HepG2 (cell line): ENCODE data around the gene NSUN2. TPM values are rescaled to one million over a fixed set of nuclear protein-coding genes. Genes with fewer than 3 reads are reported as not detected.
A peak's percentile ranks its signal among the peaks of the same experiment; 100 is the strongest.

Experiments used
- ATAC-seq: fragments of 200-7000 bp; cut with Tn5 transposase; 3 replicates; pipeline ENCODE4 v1.9.1; 2020; ENCODE audit warnings: mild to moderate bottlenecking, moderate library complexity
- BruUV-seq: library from RNA; stranded (reverse); fragments of 400-500 nt; replicated peaks from 2 replicates; lab custom pipeline; 2021; lab: Mats Ljungman, UMichigan
- CTCF ChIA-PET: fragments of 300-600 bp; formaldehyde crosslinking; extraction: SDS; loops from one replicate; lab custom pipeline; 2021; ENCODE audit warnings: low total read pairs, inconsistent platforms, low intra/inter-chr PET ratio; lab: Yijun Ruan, JAX
- POLR2A ChIA-PET: fragments of 350-600 bp; sonication (Branson Sonifier 250); formaldehyde crosslinking; loops from one replicate; lab custom pipeline; 2020; ENCODE audit warnings: antibody characterized with exemption, inconsistent platforms; lab: Yijun Ruan, JAX
- DNase-seq: peaks from one replicate; pipeline ENCODE4 v3.0.0-alpha.2; 2015; ENCODE audit warnings: low spot score
- FAIRE-seq: peaks from 3 replicates; lab custom pipeline; 2011; peaks lifted over from hg19 to GRCh38; lab: Jason Lieb, UNC
- H2AFZ ChIP-seq: one replicate; pipeline ENCODE4 v1.6.1; 2011; ENCODE audit warnings: low read length, inconsistent platforms
- H3K27ac ChIP-seq: fragments of 300-600 bp; 3 replicates; pipeline ENCODE4 v1.8.0; 2011; ENCODE audit warnings: mixed run types, mild to moderate bottlenecking, mixed read lengths, low read length, inconsistent platforms; ENCODE audit not compliant: insufficient read depth; ENCODE audit errors: extremely low read length
- H3K27me3 ChIP-seq, 2 experiments: fragments of 200-600 bp in 1 of 2; 2 replicates in 1 of 2; 3 replicates in 1 of 2; pipeline versions ENCODE4 v1.6.0 to v1.8.0; 2011; ENCODE audit warnings: low read length in 2 of 2, mild to moderate bottlenecking in 2 of 2, moderate library complexity in 2 of 2, inconsistent platforms in 1 of 2; ENCODE audit not compliant: insufficient read depth in 2 of 2, control insufficient read depth in 1 of 2
- H3K36me3 ChIP-seq, 2 experiments: fragments of 200-600 bp in 1 of 2; replicated peaks in 1 of 2; 2 replicates in 1 of 2; 3 replicates in 1 of 2; pipeline versions ENCODE4 v1.5.1 to v1.8.0; 2011; ENCODE audit warnings: low read length in 2 of 2, inconsistent platforms in 1 of 2; ENCODE audit not compliant: insufficient read depth in 2 of 2, control insufficient read depth in 1 of 2
- H3K4me1 ChIP-seq: 2 replicates; pipeline ENCODE4 v1.5.1; 2012; ENCODE audit warnings: low read length, inconsistent platforms; ENCODE audit not compliant: insufficient read depth
- H3K4me2 ChIP-seq: 2 replicates; pipeline ENCODE4 v1.6.0; 2011; ENCODE audit warnings: low read depth, low read length, inconsistent platforms
- H3K4me3 ChIP-seq, 3 experiments: fragments of 200-600 bp in 1 of 3; sonication (generic), shearing (Covaris generic) in 1 of 3; replicated peaks in 1 of 3; 2 replicates each; pipeline ENCODE4 v1.5.1; 2011 to 2016; ENCODE audit warnings: low read length in 3 of 3, inconsistent platforms in 2 of 3, low read depth in 2 of 3, mild to moderate bottlenecking in 2 of 3, control low read depth in 1 of 3, mixed read lengths in 1 of 3; ENCODE audit not compliant: insufficient read depth in 1 of 3
- H3K79me2 ChIP-seq: one replicate; pipeline ENCODE4 v1.6.1; 2011; ENCODE audit warnings: low read length, inconsistent platforms; ENCODE audit not compliant: insufficient read depth
- H3K9ac ChIP-seq: 2 replicates; pipeline ENCODE4 v1.6.0; 2011; ENCODE audit warnings: mild to moderate bottlenecking, low read depth, low read length, inconsistent platforms; ENCODE audit not compliant: insufficient read depth
- H3K9me3 ChIP-seq: 2 replicates; pipeline ENCODE4 v1.5.1; 2012; ENCODE audit warnings: mild to moderate bottlenecking, low read length
- H4K20me1 ChIP-seq: 2 replicates; pipeline ENCODE4 v1.6.0; 2011; ENCODE audit warnings: inconsistent platforms, mild to moderate bottlenecking, low read length, moderate library complexity; ENCODE audit not compliant: insufficient read depth
- AGO2 ChIP-seq: fragments of 200-400 bp; formaldehyde crosslinking; optimal IDR thresholded peaks from 2 replicates; pipeline ENCODE3; 2017; ENCODE audit warnings: mild to moderate bottlenecking, low read depth, low read length, moderate library complexity
- RFX5 ChIP-seq: IDR thresholded peaks from 2 replicates; pipeline ENCODE4 v1.6.1; 2011; ENCODE audit warnings: low read depth, low read length, improper control_type of control experiment
- RXRB ChIP-seq: IDR thresholded peaks from 2 replicates; pipeline ENCODE4 v1.6.1; 2016; ENCODE audit warnings: borderline replicate concordance, missing genetic modification reagents, missing compliant biosample characterization
- TFDP2 ChIP-seq: sonication (generic); formaldehyde crosslinking; IDR thresholded peaks from 2 replicates; pipeline ENCODE4 v1.4.0; 2020; ENCODE audit warnings: missing genetic modification reagents
- ZNF10 ChIP-seq: sonication (generic); formaldehyde crosslinking; IDR thresholded peaks from 2 replicates; pipeline ENCODE4 v1.4.0; 2020; ENCODE audit warnings: mild to moderate bottlenecking, low read depth, missing genetic modification reagents, borderline replicate concordance
- WGBS: methylation state at CpG from one replicate; pipeline ENCODE4 v1.1.6; 2017; ENCODE audit warnings: low lambda C conversion rate; 5-methylcytosine and 5-hydroxymethylcytosine counted together
- in situ Hi-C: cut with HindIII; loops from 2 replicates; pipeline ENCODE4 v1.10.0; 2017; ENCODE audit warnings: low pct_unique_long_range_greater_than_20kb; ENCODE audit not compliant: extremely low pct_ligation_motif_present
- intact Hi-C: fragments of 100-400 bp; cut with micrococcal nuclease; formaldehyde crosslinking; loops from one replicate; pipeline ENCODE4 v1.10.0; 2022; ENCODE audit not compliant: unreplicated experiment
- polyA plus RNA-seq, 8 experiments: library from polyadenylated mRNA; depleted of rRNA in 3 of 8; stranded (reverse) in 7 of 8; unstranded in 1 of 8; fragments of >200 nt; fragmentation: Illumina TruSeq in 4 of 8; extraction: Trizol in 4 of 8; gene quantifications; 2 replicates each; pipeline versions ENCODE4 v1.2.1 to v1.2.3, GENCODE V29; 2011 to 2016; ENCODE audit warnings: low read depth in 4 of 8, missing spikeins in 1 of 8, mixed read lengths in 1 of 8; ENCODE audit not compliant: insufficient read depth in 1 of 8
- total RNA-seq, 5 experiments: library from RNA; depleted of rRNA; stranded (reverse); fragments of >200 nt; fragmentation: Illumina TruSeq; extraction: Trizol; gene quantifications; 2 replicates each; pipeline ENCODE4 v1.2.3, GENCODE V29; 2016; ENCODE audit warnings: low read depth in 1 of 5

The NSUN2 gene
- total and polyA plus RNA-seq, 2 of the 13 experiments (the other 11 are each of a cell fraction or from before 2014, with no cell fraction given): 51.7 to 69.1 TPM

DNA sequence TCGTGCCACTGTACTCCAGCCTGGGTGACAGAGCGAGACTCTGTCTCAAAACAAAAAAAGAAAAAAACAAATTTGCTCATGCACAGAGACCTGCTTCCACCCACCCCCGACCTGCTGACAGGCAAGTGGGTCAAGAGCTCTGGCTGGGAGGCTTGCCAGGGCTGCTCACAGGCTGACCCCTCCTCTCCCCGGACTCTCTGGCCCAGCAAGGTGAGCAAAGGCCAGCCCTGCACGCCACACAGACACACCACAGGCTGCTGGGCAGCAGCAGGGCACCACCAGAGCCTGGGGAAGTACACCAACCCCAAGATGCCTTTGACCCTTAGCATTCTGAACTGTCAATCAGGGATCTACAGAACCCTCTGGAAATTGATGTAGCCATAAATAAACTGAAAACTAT, 29.2 kb downstream of the NSUN2 start:
- Histone ChIP-seq H3K4me3 (no peak overlapping the region), H3K79me2 (no peaks in the 10 kb centered on the region), H3K27me3 (no peaks in the 10 kb centered on the region), H2AFZ (no peak overlapping the region), H3K9me3 (no peaks in the 10 kb centered on the region), H3K27ac (no peak overlapping the region), H3K4me1 (no peaks in the 10 kb centered on the region), H4K20me1 (no peaks in the 10 kb centered on the region), H3K9ac (no peak overlapping the region), H3K36me3 (peaks cover 43 to 88% of the 10 kb centered on the region in 2 experiments), H3K4me2 (no peak overlapping the region)
- FAIRE-seq (no peak), ATAC-seq (no peak), DNase-seq (no peak)
- no TSS peak for BruUV-seq
- POLR2A ChIA-PET: no interaction called here
- WGBS: 100% methylated on average over 3 of the region's 5 CpGs
- in situ Hi-C loops (no loop called here), intact Hi-C loops (no loop called here)
- no peak for TF ChIP-seq RFX5
- TF ChIP-seq AGO2: peak; percentile 27
- CTCF ChIA-PET: no interaction called here

GRCh38 chr5:6602441-6602840, 30.4 kb downstream of the NSUN2 start:
- FAIRE-seq (no peak), ATAC-seq (no peak), DNase-seq (no peak)
- ChIA-PET CTCF (no interaction called here), POLR2A (no interaction called here)
- Histone ChIP-seq H3K27me3 (no peaks in the 10 kb centered on the region), H3K4me2 (no peak overlapping the region), H2AFZ (no peak overlapping the region), H3K9me3 (no peaks in the 10 kb centered on the region), H3K79me2 (no peaks in the 10 kb centered on the region), H4K20me1 (no peaks in the 10 kb centered on the region), H3K27ac (no peak overlapping the region), H3K4me3 (no peak overlapping the region), H3K9ac (no peak overlapping the region), H3K36me3 (peaks cover 40 to 82% of the 10 kb centered on the region in 2 experiments), H3K4me1 (no peaks in the 10 kb centered on the region)
- in situ Hi-C loops (no loop called here), intact Hi-C loops (no loop called here)
- TF ChIP-seq RXRB (CRISPR knock-in tag): no peak
- no peak for TF ChIP-seq TFDP2 (CRISPR knock-in tag)
- no peak for TF ChIP-seq ZNF10
- BruUV-seq: no TSS peak
- 100% methylated on average over 7 of the region's 7 CpGs for WGBS
